HEK293 (cell line): ENCODE results near the gene ITIH1.

ENCODE experiments used
- CTCF ChIA-PET: fragments of 350-600 bp; formaldehyde crosslinking; extraction: SDS; loops from one replicate; lab custom pipeline; 2021; ENCODE audit warnings: antibody characterized with exemption; lab: Yijun Ruan, JAX
- POLR2A ChIA-PET: fragments of 300-600 bp; formaldehyde crosslinking; extraction: SDS; loops from one replicate; lab custom pipeline; 2020; ENCODE audit warnings: antibody characterized with exemption, inconsistent platforms; lab: Yijun Ruan, JAX
- H3K27ac ChIP-seq: fragments of 200-500 bp; sonication (Bioruptor generic); 2 replicates; pipeline ENCODE4 v1.5.1; 2014; ENCODE audit warnings: low read depth, low read length, control low read depth, inconsistent platforms; ENCODE audit errors: extremely low read depth
- H3K36me3 ChIP-seq, 2 experiments: fragments of 200-500 bp in 1 of 2; sonication (Bioruptor generic) in 1 of 2; 1 replicate in 1 of 2; 2 replicates in 1 of 2; pipeline ENCODE4 v1.5.1; 2014 to 2017; ENCODE audit warnings: inconsistent platforms in 2 of 2, low read length in 2 of 2; ENCODE audit not compliant: control insufficient read depth in 2 of 2, insufficient read depth in 1 of 2
- H3K4me1 ChIP-seq: fragments of 200-500 bp; sonication (Bioruptor generic); 2 replicates; pipeline ENCODE4 v1.5.1; 2014; ENCODE audit warnings: mild to moderate bottlenecking, low read length, inconsistent platforms; ENCODE audit not compliant: control insufficient read depth, insufficient read depth
- H3K4me3 ChIP-seq: 2 replicates; pipeline ENCODE4 v1.5.1; 2011; ENCODE audit warnings: low read depth, mild to moderate bottlenecking, control low read depth, low read length, moderate library complexity
- H3K9me3 ChIP-seq: fragments of 200-500 bp; sonication (Bioruptor generic); 2 replicates; pipeline ENCODE4 v1.5.1; 2014; ENCODE audit warnings: low read depth, low read length, inconsistent platforms; ENCODE audit not compliant: control insufficient read depth, insufficient read depth
- EGR2 ChIP-seq: fragments of 450-650 bp; formaldehyde crosslinking; IDR thresholded peaks from 2 replicates; pipeline ENCODE4 v1.5.1; 2016; ENCODE audit warnings: low read depth, missing biosample characterization, missing genetic modification characterization
- GFI1B ChIP-seq: fragments of 450-650 bp; formaldehyde crosslinking; IDR thresholded peaks from 2 replicates; pipeline ENCODE4 v1.5.1; 2016; ENCODE audit warnings: missing biosample characterization, missing genetic modification characterization
- GLIS2 ChIP-seq: fragments of 450-650 bp; formaldehyde crosslinking; IDR thresholded peaks from 2 replicates; pipeline ENCODE4 v1.5.1; 2016; ENCODE audit warnings: missing biosample characterization, missing genetic modification characterization
- OSR2 ChIP-seq: fragments of 450-650 bp; formaldehyde crosslinking; IDR thresholded peaks from 2 replicates; pipeline ENCODE4 v1.5.1; 2016; ENCODE audit warnings: missing biosample characterization, missing genetic modification characterization
- PRDM1 ChIP-seq: fragments of 450-650 bp; formaldehyde crosslinking; IDR thresholded peaks from 2 replicates; pipeline ENCODE4; 2016; ENCODE audit warnings: missing biosample characterization, missing genetic modification characterization
- PRDM10 ChIP-seq: fragments of 450-650 bp; formaldehyde crosslinking; IDR thresholded peaks from 2 replicates; pipeline ENCODE4 v1.5.1; 2016; ENCODE audit warnings: missing biosample characterization, missing genetic modification characterization
- SP3 ChIP-seq: fragments of 450-650 bp; formaldehyde crosslinking; IDR thresholded peaks from 2 replicates; pipeline ENCODE4 v1.5.1; 2016; ENCODE audit warnings: missing biosample characterization, missing genetic modification characterization
- ZBTB17 ChIP-seq: fragments of 450-650 bp; formaldehyde crosslinking; IDR thresholded peaks from 2 replicates; pipeline ENCODE4 v1.5.1; 2016; ENCODE audit warnings: missing biosample characterization, missing genetic modification characterization
- ZFHX2 ChIP-seq: fragments of 450-650 bp; formaldehyde crosslinking; conservative IDR thresholded peaks from 2 replicates; pipeline ENCODE4 v1.5.1; 2016; ENCODE audit warnings: missing biosample characterization, missing genetic modification characterization
- ZNF10 ChIP-seq: fragments of 450-650 bp; formaldehyde crosslinking; IDR thresholded peaks from 2 replicates; pipeline ENCODE4 v1.5.1; 2017; ENCODE audit warnings: missing biosample characterization, missing genetic modification characterization
- ZNF140 ChIP-seq: fragments of 450-650 bp; formaldehyde crosslinking; IDR thresholded peaks from 2 replicates; pipeline ENCODE4 v1.5.1; 2016; ENCODE audit warnings: missing biosample characterization, missing genetic modification characterization
- ZNF266 ChIP-seq: fragments of 450-650 bp; formaldehyde crosslinking; IDR thresholded peaks from 2 replicates; pipeline ENCODE4 v1.5.1; 2016; ENCODE audit warnings: missing biosample characterization, missing genetic modification characterization, low read depth
- ZNF354C ChIP-seq: fragments of 450-650 bp; formaldehyde crosslinking; IDR thresholded peaks from 2 replicates; pipeline ENCODE4 v1.5.1; 2016; ENCODE audit warnings: missing biosample characterization, missing genetic modification characterization, low read depth, borderline replicate concordance
- ZNF416 ChIP-seq: fragments of 450-650 bp; formaldehyde crosslinking; IDR thresholded peaks from 2 replicates; pipeline ENCODE4 v1.5.1; 2016; ENCODE audit warnings: missing biosample characterization, missing genetic modification characterization
- ZNF555 ChIP-seq: fragments of 450-650 bp; formaldehyde crosslinking; conservative IDR thresholded peaks from 2 replicates; pipeline ENCODE4 v1.5.1; 2017; ENCODE audit warnings: missing biosample characterization, mild to moderate bottlenecking, missing genetic modification characterization, inconsistent platforms
- ZNF600 ChIP-seq: fragments of 450-650 bp; formaldehyde crosslinking; IDR thresholded peaks from 2 replicates; pipeline ENCODE4 v1.5.1; 2016; ENCODE audit warnings: missing biosample characterization, missing genetic modification characterization
- ZNF610 ChIP-seq: fragments of 450-650 bp; formaldehyde crosslinking; IDR thresholded peaks from 2 replicates; pipeline ENCODE4 v1.5.1; 2016; ENCODE audit warnings: missing biosample characterization, missing genetic modification characterization, borderline replicate concordance
- ZNF624 ChIP-seq: fragments of 450-650 bp; formaldehyde crosslinking; IDR thresholded peaks from 2 replicates; pipeline ENCODE4 v1.5.1; 2017; ENCODE audit warnings: missing biosample characterization, missing genetic modification characterization
- ZNF658 ChIP-seq: fragments of 450-650 bp; formaldehyde crosslinking; IDR thresholded peaks from 2 replicates; pipeline ENCODE4; 2016; ENCODE audit warnings: missing biosample characterization, missing genetic modification characterization
- ZNF670 ChIP-seq: fragments of 450-650 bp; formaldehyde crosslinking; IDR thresholded peaks from 2 replicates; pipeline ENCODE4 v1.5.1; 2016; ENCODE audit warnings: missing biosample characterization, missing genetic modification characterization, low read depth
- ZNF76 ChIP-seq: fragments of 450-650 bp; formaldehyde crosslinking; IDR thresholded peaks from 2 replicates; pipeline ENCODE4; 2016; ENCODE audit warnings: low read depth, missing biosample characterization, missing genetic modification characterization, borderline replicate concordance
- ZNF837 ChIP-seq: fragments of 450-650 bp; formaldehyde crosslinking; IDR thresholded peaks from 2 replicates; pipeline ENCODE4 v1.5.1; 2016; ENCODE audit warnings: missing biosample characterization, missing genetic modification characterization
- ZSCAN18 ChIP-seq: fragments of 450-650 bp; formaldehyde crosslinking; IDR thresholded peaks from 2 replicates; pipeline ENCODE4 v1.5.1; 2016; ENCODE audit warnings: missing biosample characterization, missing genetic modification characterization

The ITIH1 gene

GRCh38 chr3:52839892-52840545 is 62.6 kb downstream of the ITIH1 start:
- no peaks in the 10 kb centered on the region for H3K4me1 ChIP-seq
- peaks cover 0 to 48% of the 10 kb centered on the region in 2 experiments; a peak in 1 of 3 replicates for H3K36me3 ChIP-seq
- H3K27ac ChIP-seq, result no peak overlapping the region
- CTCF ChIA-PET, result interaction anchor here (1.3 kb wide), 1 partner anchor 24 kb away, joined by 3 read pairs; no protein-coding TSS in a partner anchor
- TF ChIP-seq GLIS2 (tag by site-specific recombination), result peak; percentile 41; the same call in 1 of the 2 replicates
- no peak for TF ChIP-seq ZNF837
- TF ChIP-seq EGR2 (tag by site-specific recombination), result peak; percentile 24; the same call in 1 of the 2 replicates
- TF ChIP-seq ZNF600 (tag by site-specific recombination), result no peak
- TF ChIP-seq ZNF670, result no peak
- TF ChIP-seq ZNF555 (tag by site-specific recombination), result no peak
- TF ChIP-seq ZFHX2 (tag by site-specific recombination), result 0 out of 2 replicates have a peak, but pooled peaks have one; percentile 18
- TF ChIP-seq SP3 (tag by site-specific recombination), result no peak
- H3K9me3 ChIP-seq, result no peaks in the 10 kb centered on the region
- H3K4me3 ChIP-seq, result no peak overlapping the region
- POLR2A ChIA-PET, result no interaction called here

- no peaks in the 10 kb centered on the region for H3K4me1 ChIP-seq
- CTCF ChIA-PET, result interaction anchor here (1.3 kb wide), 1 partner anchor 25 kb away, joined by 3 read pairs; no protein-coding TSS in a partner anchor
These were observed 64.0 kb downstream of the ITIH1 start for GRCh38 chr3:52841211-52841980.

More at GRCh38 chr3:52841211-52841980, 64.0 kb downstream of the ITIH1 start:
- Histone ChIP-seq H3K36me3 (peaks cover 0 to 40% of the 10 kb centered on the region in 2 experiments; a peak in 1 of 3 replicates), H3K27ac (no peak overlapping the region), H3K4me3 (no peak overlapping the region), H3K9me3 (no peaks in the 10 kb centered on the region)
- POLR2A ChIA-PET, result no interaction called here
- no peak for TF ChIP-seq GFI1B (tag by site-specific recombination)
- TF ChIP-seq ZSCAN18 (tag by site-specific recombination), result no peak
- no peak for TF ChIP-seq PRDM1 (tag by site-specific recombination)
- no peak for TF ChIP-seq ZNF610
- TF ChIP-seq ZNF354C (tag by site-specific recombination), result no peak
- TF ChIP-seq ZNF10 (tag by site-specific recombination), result no peak
- no peak for TF ChIP-seq ZBTB17 (tag by site-specific recombination)
- no peak for TF ChIP-seq OSR2
- TF ChIP-seq PRDM10 (tag by site-specific recombination), result no peak
- TF ChIP-seq ZNF624, result no peak
- TF ChIP-seq ZNF76 (tag by site-specific recombination), result no peak
- no peak for TF ChIP-seq ZNF140 (tag by site-specific recombination)
- TF ChIP-seq ZNF266 (tag by site-specific recombination), result no peak
- TF ChIP-seq ZNF600 (tag by site-specific recombination), result no peak
- no peak for TF ChIP-seq ZNF658
- no peak for TF ChIP-seq ZNF416 (tag by site-specific recombination)
